Uterus (tissue), 4 donors: Measurements from ENCODE around the gene DRAM2. TPM values are rescaled to one million over a fixed set of nuclear protein-coding genes. Genes with fewer than 3 reads are reported as not detected.

Experiments
- DNase-seq, 2 donors: peaks; one replicate each; pipeline ENCODE4 v3.0.0-alpha.2; 2019 to 2020
- H3K27ac ChIP-seq, 2 donors: fragments of 200-600 bp; sonication (generic); 1 replicate in 1 of 2; 2 replicates in 1 of 2; pipeline ENCODE4 v1.5.1; 2016 to 2018
- H3K27me3 ChIP-seq, 2 donors: fragments of 200-600 bp; sonication (generic); one replicate each; pipeline ENCODE4 v1.5.1; 2018 to 2019; ENCODE audit warnings: control low read depth in 1 of 2
- H3K36me3 ChIP-seq, 2 donors: fragments of 200-600 bp; sonication (generic); one replicate each; pipeline ENCODE4 v1.5.1; 2019; ENCODE audit warnings: control low read depth in 1 of 2
- H3K4me1 ChIP-seq, 2 donors: fragments of 200-600 bp; sonication (generic); one replicate each; pipeline ENCODE4 v1.5.1; 2018 to 2019; ENCODE audit warnings: control low read depth in 1 of 2
- H3K4me3 ChIP-seq, 2 donors: fragments of 200-600 bp; sonication (generic); 1 replicate in 1 of 2; 2 replicates in 1 of 2; pipeline ENCODE4 v1.5.1; 2018 to 2019; ENCODE audit warnings: mild to moderate bottlenecking in 1 of 2
- H3K9me3 ChIP-seq, 2 donors: fragments of 200-600 bp; sonication (generic); one replicate each; pipeline ENCODE4 v1.5.1; 2019; ENCODE audit warnings: control low read depth in 1 of 2
- POLR2A ChIP-seq, 2 donors: fragments of 450-650 bp; IDR thresholded peaks; one replicate each; pipeline ENCODE4 v1.6.1; 2016; ENCODE audit warnings: antibody characterized with exemption in 2 of 2, mild to moderate bottlenecking in 1 of 2, moderate library complexity in 1 of 2
- intact Hi-C: fragments of 100-400 bp; cut with DNase I; formaldehyde crosslinking; loops from one replicate; pipeline ENCODE4 v1.15.1; 2023; ENCODE audit warnings: low total_unique reads
- total RNA-seq, 4 donors: library from RNA; depleted of rRNA in 3 of 4; stranded (reverse); fragments of >200 nt in 3 of 4; gene quantifications; one replicate each; pipeline versions ENCODE4 v1.1.0 to v1.2.4, GENCODE V29; 2014 to 2023
- TF ChIP-seq, protein P1 (sequence below), 4 experiments: fragments of 200-600 bp in 2 of 4; fragments of 450-650 bp in 2 of 4; sonication (generic) in 2 of 4; IDR thresholded peaks; one replicate each; pipeline ENCODE4 v1.5.1; 2016 to 2019; ENCODE audit warnings: antibody characterized with exemption in 4 of 4, mild to moderate bottlenecking in 2 of 4, moderate library complexity in 1 of 4
- donor health status: DM: yes; HTN: yes; CAD: no.

The DRAM2 gene
- total RNA-seq, 4 donors from 2014 or later, result 8.8 to 39.9 (median 27.6) TPM

GRCh38 chr1:111140680-111140967, 731 bp upstream of the DRAM2 start:
- Histone ChIP-seq H3K9me3 (no peaks in the 10 kb centered on the region), H3K27ac (peak overlapping the region; percentile 89), H3K4me1 (peaks cover 0 to 8% of the 10 kb centered on the region in 2 donors), H3K4me3 (peak overlapping the region; percentile 71 to 91), H3K36me3 (no peaks in the 10 kb centered on the region), H3K27me3 (no peaks in the 10 kb centered on the region)
- intact Hi-C loops, result no loop called here
- DNase-seq, result no peak
- TF ChIP-seq, protein P1, sequence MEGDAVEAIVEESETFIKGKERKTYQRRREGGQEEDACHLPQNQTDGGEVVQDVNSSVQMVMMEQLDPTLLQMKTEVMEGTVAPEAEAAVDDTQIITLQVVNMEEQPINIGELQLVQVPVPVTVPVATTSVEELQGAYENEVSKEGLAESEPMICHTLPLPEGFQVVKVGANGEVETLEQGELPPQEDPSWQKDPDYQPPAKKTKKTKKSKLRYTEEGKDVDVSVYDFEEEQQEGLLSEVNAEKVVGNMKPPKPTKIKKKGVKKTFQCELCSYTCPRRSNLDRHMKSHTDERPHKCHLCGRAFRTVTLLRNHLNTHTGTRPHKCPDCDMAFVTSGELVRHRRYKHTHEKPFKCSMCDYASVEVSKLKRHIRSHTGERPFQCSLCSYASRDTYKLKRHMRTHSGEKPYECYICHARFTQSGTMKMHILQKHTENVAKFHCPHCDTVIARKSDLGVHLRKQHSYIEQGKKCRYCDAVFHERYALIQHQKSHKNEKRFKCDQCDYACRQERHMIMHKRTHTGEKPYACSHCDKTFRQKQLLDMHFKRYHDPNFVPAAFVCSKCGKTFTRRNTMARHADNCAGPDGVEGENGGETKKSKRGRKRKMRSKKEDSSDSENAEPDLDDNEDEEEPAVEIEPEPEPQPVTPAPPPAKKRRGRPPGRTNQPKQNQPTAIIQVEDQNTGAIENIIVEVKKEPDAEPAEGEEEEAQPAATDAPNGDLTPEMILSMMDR (IDR thresholded peaks at IDR 0.05), result no peak
- no peak for TF ChIP-seq POLR2A (IDR thresholded peaks at IDR 0.05)

DNA sequence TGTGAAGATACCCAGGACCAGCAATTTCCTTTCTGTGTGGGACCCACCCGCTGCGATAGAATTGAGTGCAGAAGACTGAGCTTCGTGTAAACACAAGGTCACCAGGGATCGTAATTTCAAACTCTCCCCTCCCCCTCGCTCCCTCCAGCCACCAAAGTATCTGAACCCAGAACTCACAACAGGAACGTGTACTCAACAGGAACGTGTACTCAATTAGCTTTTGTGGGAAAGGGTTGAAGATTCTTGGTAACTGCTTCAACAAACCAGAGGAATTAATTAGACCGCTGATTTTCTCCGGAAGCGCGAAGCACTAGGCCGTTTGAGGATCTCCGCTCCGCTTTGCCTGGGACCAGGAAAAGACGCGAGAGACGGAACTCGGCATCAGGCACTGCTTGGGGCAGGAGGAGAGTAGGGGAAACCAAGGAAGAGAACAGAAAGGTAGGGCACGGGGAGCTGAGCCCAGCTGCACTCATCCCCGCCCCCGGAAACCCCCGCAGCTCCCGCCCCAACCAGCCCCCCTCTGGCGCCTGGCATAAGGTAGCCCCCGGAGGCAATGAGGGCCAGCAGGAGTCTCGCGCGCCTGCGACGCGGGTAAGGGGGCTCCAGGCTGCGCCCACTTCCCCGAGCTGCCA, 453 bp downstream of the DRAM2 start:
- H3K27ac ChIP-seq, result peak overlapping the region; percentile 89
- H3K36me3 ChIP-seq, result no peaks in the 10 kb centered on the region
- H3K4me3 ChIP-seq, result peak overlapping the region; percentile 71 to 91
- H3K4me1 ChIP-seq, result peaks cover 0 to 8% of the 10 kb centered on the region in 2 donors
- H3K27me3 ChIP-seq, result no peaks in the 10 kb centered on the region
- intact Hi-C loops, result no loop called here
- peak in 1 of 2 donors; percentile 17 for DNase-seq
- TF ChIP-seq POLR2A (IDR thresholded peaks at IDR 0.05), result no peak
- TF ChIP-seq, protein P1 (IDR thresholded peaks at IDR 0.05), result no peak
- H3K9me3 ChIP-seq, result no peaks in the 10 kb centered on the region

- Histone ChIP-seq H3K36me3 (no peaks in the 10 kb centered on the region), H3K9me3 (no peaks in the 10 kb centered on the region), H3K27me3 (no peaks in the 10 kb centered on the region), H3K4me1 (no peaks in the 10 kb centered on the region), H3K4me3 (no peak overlapping the region), H3K27ac (no peak overlapping the region)
- DNase-seq, result no peak
- intact Hi-C loops, result no loop called here
- TF ChIP-seq, protein P1 (IDR thresholded peaks at IDR 0.05), result no peak
- no peak for TF ChIP-seq POLR2A (IDR thresholded peaks at IDR 0.05)
These were observed 6.0 kb downstream of the DRAM2 start for GRCh38 chr1:111133866-111134265.

GRCh38 chr1:111131693-111132092, 8.2 kb downstream of the DRAM2 start:
- no peaks in the 10 kb centered on the region for H3K27me3 ChIP-seq
- no peak overlapping the region for H3K27ac ChIP-seq
- H3K4me3 ChIP-seq, result no peak overlapping the region
- TF ChIP-seq POLR2A (IDR thresholded peaks at IDR 0.05), result no peak
- TF ChIP-seq, protein P1 (IDR thresholded peaks at IDR 0.05), result no peak
- H3K4me1 ChIP-seq, result no peaks in the 10 kb centered on the region
- no peaks in the 10 kb centered on the region for H3K36me3 ChIP-seq
- no peak for DNase-seq
- no peaks in the 10 kb centered on the region for H3K9me3 ChIP-seq
- intact Hi-C loops, result no loop called here

DNA sequence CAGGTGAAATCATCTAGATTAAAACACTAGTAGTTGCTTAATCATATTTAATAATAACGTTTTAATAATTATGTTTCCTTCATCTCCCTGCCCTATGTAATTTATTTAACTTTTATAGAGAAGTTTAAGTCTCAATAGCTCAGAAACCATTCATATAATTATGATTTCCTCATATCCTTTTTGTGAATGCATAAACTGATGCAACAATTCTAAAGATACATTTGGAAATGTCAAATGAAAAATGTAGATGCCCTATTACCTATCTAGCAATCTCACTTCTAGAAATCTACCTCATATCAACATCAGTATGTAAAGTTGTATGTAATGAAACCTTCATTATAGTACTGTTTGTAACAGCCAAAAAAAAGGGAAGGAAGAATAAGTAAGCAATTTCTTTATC, 10.5 kb downstream of the DRAM2 start:
- no peaks in the 10 kb centered on the region for H3K27me3 ChIP-seq
- no peaks in the 10 kb centered on the region for H3K4me1 ChIP-seq
- H3K27ac ChIP-seq, result no peak overlapping the region
- H3K36me3 ChIP-seq, result no peaks in the 10 kb centered on the region
- H3K4me3 ChIP-seq, result no peak overlapping the region
- no peak for DNase-seq
- no peaks in the 10 kb centered on the region for H3K9me3 ChIP-seq
- intact Hi-C loops, result no loop called here
- no peak for TF ChIP-seq POLR2A (IDR thresholded peaks at IDR 0.05)
- TF ChIP-seq, protein P1 (IDR thresholded peaks at IDR 0.05), result no peak
